SH-SY5Y (cell line): ENCODE measurements around the gene NCKAP5.

Experiments used
- GATA2 ChIP-seq: IDR thresholded peaks from 2 replicates; pipeline ENCODE4 v1.6.1; 2011; ENCODE audit warnings: mild to moderate bottlenecking, low read depth, low read length
- GATA3 ChIP-seq: IDR thresholded peaks from 2 replicates; pipeline ENCODE4 v1.6.1; 2011; ENCODE audit warnings: low read depth, mild to moderate bottlenecking, low read length, moderate library complexity

NCKAP5 gene

GRCh38 chr2:133231264-133231663, 337.0 kb downstream of the NCKAP5 start:
- no peak for TF ChIP-seq GATA2
- TF ChIP-seq GATA3 = no peak

DNA sequence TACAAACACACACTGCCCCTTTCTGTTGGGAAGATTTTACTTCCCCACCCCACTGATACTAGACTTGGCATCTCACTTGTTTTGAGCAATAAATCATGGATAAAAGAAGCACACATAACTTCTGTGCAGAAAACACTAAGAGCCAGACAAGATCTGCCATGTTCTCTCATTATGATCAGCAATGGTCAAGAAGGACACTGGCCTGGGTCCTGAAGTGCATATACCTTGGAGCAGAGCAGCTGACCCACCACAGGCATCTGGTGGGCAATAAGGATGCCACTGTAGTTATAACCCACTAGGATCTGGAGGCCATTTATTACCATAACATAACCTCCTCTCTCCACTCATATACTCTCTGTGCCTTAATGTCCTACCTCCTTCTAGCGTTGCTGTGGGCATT, 338.3 kb downstream of the NCKAP5 start:
- TF ChIP-seq GATA3 (no peak), GATA2 (no peak)

DNA sequence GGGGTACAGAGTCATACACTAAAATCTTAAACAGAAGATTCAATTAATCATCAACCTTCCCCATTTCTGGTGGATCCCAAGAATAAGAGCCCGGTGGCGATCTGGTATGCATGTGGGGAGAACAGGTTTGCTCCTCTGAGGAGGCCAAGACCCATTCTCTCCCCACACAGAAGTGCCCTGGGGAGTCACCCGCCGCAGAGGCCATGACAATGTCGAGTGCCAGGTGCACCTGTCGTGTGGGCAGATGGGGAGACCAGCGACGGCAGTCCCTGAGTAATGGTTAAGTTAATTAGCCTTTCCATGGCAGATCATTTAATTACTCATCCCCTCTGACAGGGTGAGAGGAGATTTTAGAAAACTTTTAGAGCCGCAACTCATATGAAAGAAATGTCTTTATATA, 345.0 kb downstream of the NCKAP5 start:
- no peak for TF ChIP-seq GATA2

DNA sequence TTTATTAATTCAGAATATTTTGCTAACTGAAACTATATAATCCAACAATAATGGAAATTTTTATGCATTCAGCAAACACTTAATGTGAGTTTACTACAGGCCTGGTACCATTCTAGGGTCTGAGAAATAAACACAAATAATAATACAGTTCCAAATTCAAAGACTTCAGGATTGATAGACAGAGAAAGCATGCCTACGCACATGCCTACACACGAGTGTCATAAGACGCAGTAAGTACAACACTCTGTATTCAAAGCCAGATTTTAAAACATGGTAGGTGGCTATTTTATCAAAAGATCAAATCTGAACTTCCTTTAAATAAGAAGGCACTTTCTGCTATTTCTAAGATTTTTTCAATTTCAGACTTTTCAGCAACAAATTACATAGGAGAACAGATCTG, 346.9 kb downstream of the NCKAP5 start:
- no peak for TF ChIP-seq GATA3
- no peak for TF ChIP-seq GATA2

DNA sequence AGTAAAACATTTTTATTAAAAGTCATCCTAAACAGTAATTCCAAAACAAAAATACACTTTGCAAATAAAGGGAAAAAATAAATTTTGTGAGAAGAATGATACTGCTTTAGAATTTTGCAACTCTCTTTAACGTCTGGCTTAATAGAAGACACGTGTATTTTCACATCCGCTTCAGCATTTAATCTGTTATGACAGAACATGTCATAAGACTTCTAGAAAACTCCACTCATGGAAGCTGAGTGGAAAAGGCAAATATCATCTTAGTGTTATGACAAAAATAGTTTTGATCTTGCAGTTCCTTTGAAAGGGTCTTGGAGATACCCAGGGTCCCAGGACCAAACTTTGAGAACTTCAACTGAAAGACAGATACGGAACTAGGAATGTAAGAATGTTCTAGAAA, 350.1 kb downstream of the NCKAP5 start:
- TF ChIP-seq GATA3 (no peak), GATA2 (no peak)

DNA sequence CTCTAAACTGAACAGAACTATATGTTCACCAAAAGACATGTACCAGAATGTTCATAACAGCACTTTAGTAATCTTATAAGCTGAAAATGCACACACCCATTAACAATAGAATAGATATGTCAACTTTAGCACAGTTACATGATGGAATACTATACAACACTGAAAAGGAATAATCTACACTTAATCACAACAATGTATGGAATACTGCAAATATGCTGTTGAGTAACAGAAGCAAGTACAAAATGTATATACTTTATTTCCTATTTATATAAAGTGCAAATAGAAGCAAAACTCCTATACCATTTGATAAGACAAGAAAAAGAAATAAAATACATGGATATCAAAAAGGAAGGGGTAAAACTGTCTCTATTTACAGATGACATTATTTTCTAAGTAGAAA, 352.8 kb downstream of the NCKAP5 start:
- TF ChIP-seq GATA2 = no peak
- no peak for TF ChIP-seq GATA3

DNA sequence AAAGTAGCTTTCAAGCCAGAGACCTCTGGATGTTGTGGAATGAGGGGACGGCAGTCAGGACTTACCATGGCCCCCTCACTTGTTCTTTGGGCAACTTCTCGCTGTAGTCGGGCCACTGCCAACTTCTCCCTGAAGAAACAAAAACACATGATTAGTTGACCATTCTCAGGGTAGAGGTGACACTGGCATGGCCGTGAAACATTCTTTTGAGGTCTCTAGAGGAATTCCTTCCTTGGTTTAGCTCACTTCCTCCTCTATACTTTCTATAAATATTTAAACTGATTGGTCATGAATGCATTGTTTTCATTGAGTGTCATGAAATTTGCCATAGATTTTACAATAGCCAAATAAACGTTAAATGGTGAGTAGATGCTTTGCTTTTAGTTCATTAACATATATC, 354.6 kb downstream of the NCKAP5 start:
- no peak for TF ChIP-seq GATA3
- no peak for TF ChIP-seq GATA2

DNA sequence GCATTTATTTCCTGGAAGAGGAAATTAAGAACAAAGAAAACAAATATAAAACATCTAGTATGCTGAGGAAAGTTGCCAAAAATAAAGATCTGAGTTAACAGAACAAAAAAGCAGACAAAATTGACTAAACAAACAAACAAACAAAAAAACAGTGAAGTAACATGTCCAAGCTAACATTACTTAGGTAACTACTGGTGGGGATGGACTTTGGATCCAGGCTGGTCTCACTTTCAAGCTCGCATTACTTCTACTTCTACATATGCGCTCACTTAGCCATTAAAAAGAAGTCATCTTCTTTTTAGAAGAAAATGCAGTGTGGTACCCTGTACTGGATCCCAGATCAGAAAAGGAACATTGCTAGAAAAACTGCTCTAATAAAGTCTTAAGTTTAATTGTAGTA, 358.9 kb downstream of the NCKAP5 start:
- TF ChIP-seq GATA3 (no peak), GATA2 (no peak)

GRCh38 chr2:133204421-133204820, 363.8 kb downstream of the NCKAP5 start:
- no peak for TF ChIP-seq GATA2
- TF ChIP-seq GATA3 = no peak

- no peak for TF ChIP-seq GATA3
- TF ChIP-seq GATA2 = no peak
Measured at GRCh38 chr2:133200684-133201421, 367.4 kb downstream of the NCKAP5 start.

- no peak for TF ChIP-seq GATA3
- TF ChIP-seq GATA2 = no peak
Measured at GRCh38 chr2:133198678-133199077, 369.6 kb downstream of the NCKAP5 start.

GRCh38 chr2:133197156-133197555, 371.1 kb downstream of the NCKAP5 start:
- TF ChIP-seq GATA2 (no peak), GATA3 (no peak)

DNA sequence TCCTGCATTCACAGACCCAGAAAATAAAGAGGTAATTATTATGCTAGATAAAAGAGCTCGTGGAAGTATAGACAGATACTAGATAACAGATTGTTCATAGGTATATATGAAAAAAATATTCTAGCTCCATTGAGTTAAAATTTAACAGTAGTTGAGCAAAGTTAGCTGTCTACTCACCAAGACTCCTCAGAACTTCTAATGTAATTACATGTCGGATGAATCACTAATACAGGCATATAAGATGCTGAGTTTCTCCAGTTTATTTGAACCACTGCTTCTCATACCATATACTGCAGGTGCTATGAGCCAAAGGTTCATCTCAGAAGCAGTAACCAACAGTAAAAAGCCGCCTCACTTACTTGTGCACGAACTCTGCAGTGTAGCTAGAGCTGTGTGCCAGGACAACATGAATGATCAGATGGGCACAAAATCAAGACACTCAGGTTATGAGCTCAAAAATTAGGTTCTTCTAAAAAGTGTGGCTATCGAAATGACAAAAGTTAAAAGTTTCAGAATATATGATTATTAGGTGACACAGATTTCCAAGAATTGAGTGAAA, 373.4 kb downstream of the NCKAP5 start:
- no peak for TF ChIP-seq GATA2
- no peak for TF ChIP-seq GATA3

- no peak for TF ChIP-seq GATA3
- TF ChIP-seq GATA2 = no peak
Measured at GRCh38 chr2:133194362-133194655, 374.0 kb downstream of the NCKAP5 start.

DNA sequence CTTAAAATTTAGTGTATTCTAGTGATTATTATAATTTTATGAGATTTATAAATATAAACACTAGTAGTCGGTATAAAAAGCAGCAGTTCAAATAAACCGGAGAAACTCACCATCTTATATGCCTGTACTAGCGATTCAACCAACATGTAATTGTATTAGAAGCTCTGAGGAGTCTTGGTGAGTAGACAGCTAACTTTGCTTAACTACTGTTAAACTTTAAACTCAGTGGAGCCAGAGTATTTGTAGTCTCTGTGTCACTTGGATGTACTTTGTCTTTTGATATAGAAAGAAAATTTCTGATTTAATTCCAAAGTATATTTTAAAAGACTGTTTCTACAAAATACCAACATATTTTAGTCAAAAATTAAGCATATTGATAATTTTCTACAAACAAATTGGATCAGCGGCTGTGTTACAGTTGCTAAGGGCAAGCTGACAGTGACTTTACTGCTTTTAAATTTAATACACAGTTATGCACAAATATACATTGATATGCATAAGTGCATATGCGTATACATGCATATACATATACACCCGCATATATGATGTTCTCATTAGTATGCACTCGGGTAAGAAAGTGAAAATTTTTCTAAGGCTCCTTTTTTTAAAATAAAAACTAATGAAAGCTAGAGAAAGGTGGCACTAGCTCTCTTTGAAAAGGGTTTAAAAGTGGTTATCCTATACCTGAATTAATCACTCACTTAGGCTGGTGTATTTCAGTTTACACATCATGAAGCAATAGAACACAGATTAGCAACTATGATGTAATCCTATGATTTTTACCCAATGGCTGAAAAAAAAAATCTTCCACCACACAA, 374.5 kb downstream of the NCKAP5 start:
- TF ChIP-seq GATA3 (no peak), GATA2 (no peak)

- no peak for TF ChIP-seq GATA3
- TF ChIP-seq GATA2 = no peak
Measured at GRCh38 chr2:133192028-133192427, 376.2 kb downstream of the NCKAP5 start.
